ENCODE results near the gene CBR4. TPM values are rescaled to one million over a fixed set of nuclear protein-coding genes. Genes with fewer than 3 reads are reported as not detected.
A peak's percentile ranks its signal among the peaks of the same experiment; 100 is the strongest.
"Not testable (repeated sequence)": the region's sequence is repeated elsewhere in the genome, so short reads cannot be mapped to it uniquely, and the experiment has no call there.

Gene CBR4
- polyA plus RNA-seq, 1 donor (not counting 4 experiments of a cell fraction or from before 2014, with no cell fraction given), result 9.1 TPM

DNA sequence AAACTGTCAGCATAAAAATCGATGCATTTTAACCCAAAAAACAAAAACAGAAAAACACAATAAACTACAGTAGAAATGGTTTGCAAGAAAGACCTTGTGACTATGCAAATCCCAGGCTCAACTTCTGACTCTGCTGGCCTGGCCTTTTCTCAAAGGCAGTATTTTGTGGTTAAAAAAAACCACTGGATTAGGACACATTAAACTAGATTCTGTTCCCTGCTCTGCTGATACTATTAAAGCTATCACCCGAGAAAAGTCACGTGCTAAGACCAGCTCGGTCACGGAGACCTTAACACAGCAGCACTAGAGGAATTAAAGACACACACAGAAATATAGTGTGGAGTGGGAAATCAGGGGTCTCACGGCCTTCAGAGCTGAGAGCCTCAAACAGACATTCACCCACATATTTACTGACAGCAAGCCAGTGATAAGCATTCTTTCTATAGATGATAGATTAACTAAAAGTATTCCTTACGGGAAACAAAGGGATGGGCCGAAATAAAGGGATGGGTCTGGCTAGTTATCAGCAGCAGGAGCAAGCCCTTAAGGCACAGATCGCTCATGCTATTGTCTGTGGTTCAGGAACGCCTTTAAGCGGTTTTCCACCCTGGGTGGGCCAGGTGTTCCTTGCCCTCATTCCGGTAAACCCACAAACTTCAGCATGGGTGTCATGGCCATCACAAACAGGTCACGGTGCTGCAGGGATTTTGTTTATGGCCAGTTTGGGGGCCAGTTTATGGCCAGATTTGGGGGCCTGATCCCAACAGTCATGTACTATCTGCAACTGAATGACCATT lies 16.1 kb downstream of the CBR4 start:
- Histone ChIP-seq H3K4me1 (ENCODE audit: control insufficient read depth, extremely low read depth, insufficient read depth, low read length) (peaks cover 20% of the 10 kb centered on the region), H3K27ac (ENCODE audit: control insufficient read depth, insufficient read depth, low read length) (no peak overlapping the region), H2AFZ (ENCODE audit: control insufficient read depth, low read length) (no peak overlapping the region), H3K79me2 (ENCODE audit: control insufficient read depth, insufficient read depth, low read length) (no peaks in the 10 kb centered on the region), H4K20me1 (ENCODE audit: control insufficient read depth, extremely low read depth, insufficient read depth, low read length) (no peaks in the 10 kb centered on the region), H3K9ac (ENCODE audit: control insufficient read depth, extremely low read depth, insufficient read depth, low read length) (peak overlapping the region; percentile 30), H3K4me2 (ENCODE audit: control insufficient read depth, extremely low read depth, insufficient read depth, low read depth, low read length) (peak overlapping the region; percentile 29), H3K4me3 (ENCODE audit: control insufficient read depth in 2 of 3, extremely low read depth in 1 of 3, insufficient read depth in 2 of 3, low read depth in 1 of 3, low read length in 3 of 3) (no peak overlapping the region), H3K9me1 (ENCODE audit: control insufficient read depth, extremely low read depth, insufficient read depth, low read length) (no peaks in the 10 kb centered on the region), H3K27me3 (ENCODE audit: control insufficient read depth, extremely low read depth, insufficient read depth, low read length) (no peaks in the 10 kb centered on the region), H3K36me3 (ENCODE audit: control insufficient read depth in 2 of 2, extremely low read depth in 1 of 2, insufficient read depth in 2 of 2, low read length in 2 of 2) (peaks cover 2 to 6% of the 10 kb centered on the region in 2 experiments), H3K9me3 (ENCODE audit: control insufficient read depth, low read depth, low read length) (no peaks in the 10 kb centered on the region)
- dilution Hi-C loops (cut with MboI; ENCODE audit: extremely low pct_ligation_motif_present, low sequenced_read_pairs), result no loop called here
- FAIRE-seq, result peak; percentile 52
- TF ChIP-seq EZH2 (IDR thresholded peaks at IDR 0.05; ENCODE audit: low read length), result no peak
- TF ChIP-seq, protein P1, sequence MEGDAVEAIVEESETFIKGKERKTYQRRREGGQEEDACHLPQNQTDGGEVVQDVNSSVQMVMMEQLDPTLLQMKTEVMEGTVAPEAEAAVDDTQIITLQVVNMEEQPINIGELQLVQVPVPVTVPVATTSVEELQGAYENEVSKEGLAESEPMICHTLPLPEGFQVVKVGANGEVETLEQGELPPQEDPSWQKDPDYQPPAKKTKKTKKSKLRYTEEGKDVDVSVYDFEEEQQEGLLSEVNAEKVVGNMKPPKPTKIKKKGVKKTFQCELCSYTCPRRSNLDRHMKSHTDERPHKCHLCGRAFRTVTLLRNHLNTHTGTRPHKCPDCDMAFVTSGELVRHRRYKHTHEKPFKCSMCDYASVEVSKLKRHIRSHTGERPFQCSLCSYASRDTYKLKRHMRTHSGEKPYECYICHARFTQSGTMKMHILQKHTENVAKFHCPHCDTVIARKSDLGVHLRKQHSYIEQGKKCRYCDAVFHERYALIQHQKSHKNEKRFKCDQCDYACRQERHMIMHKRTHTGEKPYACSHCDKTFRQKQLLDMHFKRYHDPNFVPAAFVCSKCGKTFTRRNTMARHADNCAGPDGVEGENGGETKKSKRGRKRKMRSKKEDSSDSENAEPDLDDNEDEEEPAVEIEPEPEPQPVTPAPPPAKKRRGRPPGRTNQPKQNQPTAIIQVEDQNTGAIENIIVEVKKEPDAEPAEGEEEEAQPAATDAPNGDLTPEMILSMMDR (optimal IDR thresholded peaks at IDR 0.05 in 1 of 3, IDR thresholded peaks at IDR 0.05 in 1 of 3, conservative IDR thresholded peaks at IDR 0.05 in 1 of 3; ENCODE audit: extremely low read depth in 1 of 3, insufficient read depth in 2 of 3, low read length in 3 of 3), result no peak
- no peak for DNase-seq (ENCODE audit: low read depth, low spot score)

DNA sequence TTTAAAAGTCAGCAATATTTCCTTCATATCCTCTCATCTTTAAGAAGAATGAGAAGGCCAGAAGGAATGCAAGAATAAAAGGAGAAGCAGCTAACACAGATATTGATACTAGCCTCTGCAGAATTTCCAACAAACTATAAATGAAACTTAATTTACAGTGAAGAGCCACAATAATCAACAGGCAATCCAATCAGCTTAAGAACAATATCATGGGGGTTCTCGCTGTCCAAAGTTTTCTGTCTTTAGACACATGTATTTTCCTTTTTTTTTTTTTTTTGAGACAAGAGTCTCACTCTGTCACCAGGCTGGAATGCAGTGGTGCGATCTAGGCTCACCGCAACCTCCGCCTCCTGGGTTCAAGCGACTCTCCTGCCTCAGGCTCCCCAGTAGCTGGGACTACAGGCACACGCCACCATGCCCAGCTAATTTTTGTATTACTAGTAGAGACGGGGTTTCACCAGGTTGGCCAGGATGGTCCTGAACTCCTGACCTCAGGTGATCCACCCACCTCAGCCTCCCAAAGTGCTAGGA lies 17.0 kb downstream of the CBR4 start:
- H3K9me3 ChIP-seq (ENCODE audit: control insufficient read depth, low read depth, low read length); DNase-seq (ENCODE audit: low read depth, low spot score); H3K9me1 ChIP-seq (ENCODE audit: control insufficient read depth, extremely low read depth, insufficient read depth, low read length); FAIRE-seq; H2AFZ ChIP-seq (ENCODE audit: control insufficient read depth, low read length); H3K36me3 ChIP-seq (ENCODE audit: control insufficient read depth in 2 of 2, extremely low read depth in 1 of 2, insufficient read depth in 2 of 2, low read length in 2 of 2); dilution Hi-C loops (cut with MboI; ENCODE audit: extremely low pct_ligation_motif_present, low sequenced_read_pairs); H3K79me2 ChIP-seq (ENCODE audit: control insufficient read depth, insufficient read depth, low read length); H3K9ac ChIP-seq (ENCODE audit: control insufficient read depth, extremely low read depth, insufficient read depth, low read length); H3K27me3 ChIP-seq (ENCODE audit: control insufficient read depth, extremely low read depth, insufficient read depth, low read length); H4K20me1 ChIP-seq (ENCODE audit: control insufficient read depth, extremely low read depth, insufficient read depth, low read length): not testable (repeated sequence)
- H3K4me2 ChIP-seq (ENCODE audit: control insufficient read depth, extremely low read depth, insufficient read depth, low read depth, low read length), result peak overlapping the region; percentile 9
- H3K4me3 ChIP-seq (ENCODE audit: control insufficient read depth in 2 of 3, extremely low read depth in 1 of 3, insufficient read depth in 2 of 3, low read depth in 1 of 3, low read length in 3 of 3), result peak overlapping the region in 1 of 3 experiments; percentile 3
- H3K27ac ChIP-seq (ENCODE audit: control insufficient read depth, insufficient read depth, low read length), result peak overlapping the region; percentile 11
- H3K4me1 ChIP-seq (ENCODE audit: control insufficient read depth, extremely low read depth, insufficient read depth, low read length), result peaks cover 20% of the 10 kb centered on the region
